ENCODE measurements around the gene TEX9. TPM values are rescaled to one million over a fixed set of nuclear protein-coding genes. Genes with fewer than 3 reads are reported as not detected.

TEX9 gene
- total RNA-seq, 1 donor from 2014 or later, result 31.3 TPM

DNA sequence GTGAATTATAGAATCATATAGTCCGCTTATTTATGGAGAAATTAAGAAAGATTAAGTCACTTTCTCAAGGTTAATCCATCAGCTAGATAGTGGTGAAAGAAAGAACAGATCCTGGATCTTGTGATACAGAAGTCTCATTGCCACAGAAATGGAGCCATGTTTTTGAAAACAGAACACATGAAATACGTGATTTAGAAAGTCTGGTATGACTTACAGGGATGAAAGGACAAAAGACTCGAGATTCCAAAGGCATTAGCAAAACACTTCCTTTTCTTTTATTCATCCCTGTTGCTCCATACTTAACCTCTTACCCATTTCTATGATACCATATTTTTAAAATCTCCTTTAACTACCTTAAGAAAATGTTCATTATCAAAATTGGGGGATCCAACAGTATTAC is 40.0 kb upstream of the TEX9 start:
- ATAC-seq (ENCODE audit: low read depth), result no peak
- no peaks in the 10 kb centered on the region for H3K9me3 Mint-ChIP-seq

GRCh38 chr15:56327721-56328502 is 37.3 kb upstream of the TEX9 start:
- Mint-ChIP-seq H3K4me3 (no peak overlapping the region), H3K27ac (no peak overlapping the region), H3K9me3 (peaks cover 12% of the 10 kb centered on the region), H3K27me3 (peaks cover 6% of the 10 kb centered on the region), H3K36me3 (ENCODE audit: low read depth) (no peaks in the 10 kb centered on the region), H3K4me1 (no peaks in the 10 kb centered on the region)
- CTCF ChIA-PET, result no interaction called here
- POLR2A ChIA-PET, result interaction anchor here (0.6 kb wide), 1 partner anchor 333 kb away, joined by 4 read pairs; no protein-coding TSS in a partner anchor
- intact Hi-C loops (cut with micrococcal nuclease), result no loop called here
- no peak for ATAC-seq (ENCODE audit: low read depth)
- no peak for TF ChIP-seq CTCF (IDR thresholded peaks at IDR 0.05)
- DNase-seq, result no peak

More for the DNA sequence above, 40.0 kb upstream of the TEX9 start:
- Mint-ChIP-seq H3K36me3 (ENCODE audit: low read depth) (no peaks in the 10 kb centered on the region), H3K27ac (no peak overlapping the region), H3K4me3 (no peak overlapping the region), H3K4me1 (no peaks in the 10 kb centered on the region), H3K27me3 (peaks cover 6% of the 10 kb centered on the region)
- no peak for DNase-seq
- intact Hi-C loops (cut with micrococcal nuclease), result no loop called here
- no peak for TF ChIP-seq CTCF (IDR thresholded peaks at IDR 0.05)
- ChIA-PET CTCF (no interaction called here), POLR2A (no interaction called here)

DNA sequence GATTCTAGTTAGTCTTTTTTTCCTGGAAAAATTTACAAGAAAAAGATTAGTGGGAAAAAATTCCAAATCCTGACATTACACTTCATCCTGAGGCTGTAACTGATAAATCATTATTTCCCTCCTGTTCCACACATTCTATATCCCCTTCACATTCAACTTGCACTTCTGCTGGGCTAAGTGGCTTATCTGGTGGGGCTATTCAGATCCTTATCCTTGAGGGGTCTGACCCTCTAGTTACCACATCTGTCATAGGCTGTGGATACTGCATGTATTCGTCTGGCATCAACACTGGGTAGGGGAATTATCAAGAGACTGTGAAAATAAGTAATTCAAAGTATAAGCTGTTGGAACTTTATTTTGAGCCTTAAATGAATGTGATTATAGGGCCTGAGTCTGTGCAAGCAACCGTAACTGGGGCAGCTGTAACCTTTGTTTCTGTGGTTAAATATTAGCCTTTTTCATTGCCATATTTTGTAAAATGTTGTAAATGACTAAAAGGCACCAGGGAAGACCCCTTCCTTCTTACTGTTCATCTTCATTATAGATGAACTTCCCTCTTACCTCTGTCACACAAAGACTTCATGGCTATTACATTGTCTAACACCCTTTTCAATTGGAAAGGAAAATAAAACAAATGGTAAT is 28.0 kb upstream of the TEX9 start:
- DNase-seq (no peak), ATAC-seq (ENCODE audit: low read depth) (no peak)
- ChIA-PET POLR2A (no interaction called here), CTCF (no interaction called here)
- intact Hi-C loops (cut with micrococcal nuclease), result no loop called here
- Mint-ChIP-seq H3K4me3 (no peak overlapping the region), H3K27me3 (no peaks in the 10 kb centered on the region), H3K36me3 (ENCODE audit: low read depth) (no peaks in the 10 kb centered on the region), H3K27ac (no peak overlapping the region), H3K9me3 (peaks cover 13% of the 10 kb centered on the region), H3K4me1 (no peaks in the 10 kb centered on the region)
- no peak for TF ChIP-seq CTCF (IDR thresholded peaks at IDR 0.05)

DNA sequence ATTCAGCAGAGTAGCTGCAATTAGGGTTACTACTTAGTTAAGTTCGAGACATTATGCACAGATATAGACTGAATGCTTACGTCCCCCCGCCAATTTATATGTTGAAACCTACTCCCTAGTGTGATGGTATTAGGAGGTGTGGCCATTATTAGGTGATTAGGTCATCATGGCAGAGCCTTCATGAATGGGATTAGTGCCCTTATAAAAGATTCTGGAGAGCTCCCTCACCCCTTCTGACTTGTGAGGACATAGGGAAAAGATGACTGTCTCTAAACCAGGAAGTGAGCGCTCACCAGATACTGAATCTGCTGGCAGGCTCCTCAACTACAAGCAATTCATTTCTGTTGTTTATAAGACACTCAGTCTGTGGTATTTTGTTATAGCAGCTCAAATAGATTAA is 25.6 kb upstream of the TEX9 start:
- Mint-ChIP-seq H3K4me3 (no peak overlapping the region), H3K9me3 (no peaks in the 10 kb centered on the region), H3K27me3 (no peaks in the 10 kb centered on the region), H3K36me3 (ENCODE audit: low read depth) (no peaks in the 10 kb centered on the region), H3K27ac (no peak overlapping the region), H3K4me1 (no peaks in the 10 kb centered on the region)
- no peak for TF ChIP-seq CTCF (IDR thresholded peaks at IDR 0.05)
- intact Hi-C loops (cut with micrococcal nuclease), result no loop called here
- DNase-seq (no peak), ATAC-seq (ENCODE audit: low read depth) (no peak)
- CTCF ChIA-PET, result no interaction called here
- POLR2A ChIA-PET, result no interaction called here

DNA sequence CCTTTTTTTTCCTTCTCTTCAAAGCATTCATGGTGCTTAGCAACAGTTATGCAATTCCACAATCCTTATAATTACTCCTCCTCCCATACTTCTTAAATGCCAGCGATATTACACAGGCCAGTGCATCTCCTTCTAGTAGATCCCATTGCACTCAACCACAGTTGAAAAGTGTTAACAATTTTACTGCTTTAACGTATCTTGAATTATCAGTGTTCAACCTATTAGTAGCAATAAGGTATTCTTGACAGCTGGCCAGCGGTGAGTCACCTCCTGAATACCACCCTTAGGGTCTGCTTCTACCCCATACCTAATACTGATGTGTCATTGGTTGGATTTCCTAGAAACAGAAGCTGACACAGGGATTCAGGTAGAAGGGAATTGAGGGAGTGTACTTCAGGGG is 24.0 kb upstream of the TEX9 start:
- Mint-ChIP-seq H3K27me3 (no peaks in the 10 kb centered on the region), H3K36me3 (ENCODE audit: low read depth) (no peaks in the 10 kb centered on the region), H3K9me3 (no peaks in the 10 kb centered on the region), H3K27ac (no peak overlapping the region), H3K4me3 (no peak overlapping the region), H3K4me1 (no peaks in the 10 kb centered on the region)
- ChIA-PET CTCF (no interaction called here), POLR2A (no interaction called here)
- DNase-seq (no peak), ATAC-seq (ENCODE audit: low read depth) (no peak)
- intact Hi-C loops (cut with micrococcal nuclease), result no loop called here
- no peak for TF ChIP-seq CTCF (IDR thresholded peaks at IDR 0.05)
